SIG-M5 (cell line): ENCODE measurements around the gene PNPLA7.
"Not testable (repeated sequence)": the region's sequence is repeated elsewhere in the genome, so short reads cannot be mapped to it uniquely, and the experiment has no call there.

ENCODE experiments used
- DNase-seq: peaks from one replicate; lab custom pipeline; 2025; lab: John Stamatoyannopoulos, UW

PNPLA7 gene

GRCh38 chr9:137575364-137575715 is 25.1 kb upstream of the PNPLA7 start:
- no peak for DNase-seq

- DNase-seq: no peak
Measured at GRCh38 chr9:137574192-137574591, 24.0 kb upstream of the PNPLA7 start.

GRCh38 chr9:137570566-137570965 is 20.4 kb upstream of the PNPLA7 start:
- no peak for DNase-seq

- DNase-seq: no peak
Measured at GRCh38 chr9:137569609-137570203, 19.5 kb upstream of the PNPLA7 start.

- DNase-seq: not testable (repeated sequence)
Measured at GRCh38 chr9:137568445-137568844, 18.2 kb upstream of the PNPLA7 start.

- no peak for DNase-seq
Measured at GRCh38 chr9:137564817-137565411, 14.7 kb upstream of the PNPLA7 start.

GRCh38 chr9:137564134-137564533 is 13.9 kb upstream of the PNPLA7 start:
- DNase-seq: no peak

GRCh38 chr9:137558127-137558526 is 7.9 kb upstream of the PNPLA7 start:
- no peak for DNase-seq

GRCh38 chr9:137556069-137556838 is 6.1 kb upstream of the PNPLA7 start:
- no peak for DNase-seq

GRCh38 chr9:137555179-137555578 is 5.0 kb upstream of the PNPLA7 start:
- DNase-seq: no peak

- DNase-seq: no peak
Measured at GRCh38 chr9:137554349-137554748, 4.1 kb upstream of the PNPLA7 start.

GRCh38 chr9:137553654-137554053 is 3.5 kb upstream of the PNPLA7 start:
- DNase-seq: not testable (repeated sequence)

GRCh38 chr9:137552022-137552768 is 2.0 kb upstream of the PNPLA7 start:
- DNase-seq: no peak

- DNase-seq: no peak
Measured at GRCh38 chr9:137551264-137552021, 1.2 kb upstream of the PNPLA7 start, which contains the start of gene MRPL41. Gene MRPL41 (plus strand): TSS chr9:137551879. CDS start chr9:137552082, 203 bp downstream.

- not testable (repeated sequence) for DNase-seq
Measured at GRCh38 chr9:137550958-137551263, 709 bp upstream of the PNPLA7 start.

- no peak for DNase-seq
Measured at GRCh38 chr9:137547687-137548543, 2.3 kb downstream of the PNPLA7 start.

GRCh38 chr9:137545123-137545522 is 5.1 kb downstream of the PNPLA7 start:
- DNase-seq: no peak

GRCh38 chr9:137544176-137544760 is 5.9 kb downstream of the PNPLA7 start:
- DNase-seq: no peak

- DNase-seq: no peak
Measured at GRCh38 chr9:137543237-137543963, 6.8 kb downstream of the PNPLA7 start.

GRCh38 chr9:137542486-137542885 is 7.7 kb downstream of the PNPLA7 start:
- DNase-seq: no peak
